Tibial nerve (tissue), 4 donors: ENCODE data around the gene NRXN3.

Experiments used
- CTCF ChIP-seq, 5 experiments: fragments of 200-600 bp in 3 of 5; fragments of 450-650 bp in 2 of 5; sonication (generic) in 3 of 5; IDR thresholded peaks; one replicate each; pipeline ENCODE4 v1.5.1; 2016 to 2019; ENCODE audit warnings: antibody characterized with exemption in 5 of 5, mild to moderate bottlenecking in 3 of 5, moderate library complexity in 2 of 5
- EP300 ChIP-seq, 2 donors: sonication (generic); formaldehyde crosslinking; IDR thresholded peaks; one replicate each; pipeline ENCODE4 v1.6.1; 2017; ENCODE audit warnings: antibody characterized with exemption in 2 of 2, mild to moderate bottlenecking in 1 of 2
- POLR2A ChIP-seq, 2 donors: fragments of 450-650 bp; IDR thresholded peaks; one replicate each; pipeline ENCODE4 v1.6.1; 2017; ENCODE audit warnings: antibody characterized with exemption in 2 of 2, mild to moderate bottlenecking in 2 of 2, moderate library complexity in 2 of 2

GRCh38 chr14:79093531-79093930 is 923.4 kb downstream of the NRXN3 start:
- TF ChIP-seq CTCF (IDR thresholded peaks at IDR 0.05) (no peak), POLR2A (IDR thresholded peaks at IDR 0.05) (no peak), EP300 (IDR thresholded peaks at IDR 0.05) (no peak)
